Breast epithelium (tissue), 3 donors: ENCODE results near the gene PLTP.

Source experiments
- POLR2A ChIP-seq: fragments of 450-650 bp; IDR thresholded peaks from one replicate; pipeline ENCODE4 v1.6.1; 2016; ENCODE audit warnings: antibody characterized with exemption, mild to moderate bottlenecking, moderate library complexity
- POLR2AphosphoS5 ChIP-seq, 3 donors: sonication (generic); formaldehyde crosslinking; IDR thresholded peaks; one replicate each; pipeline ENCODE4 v1.6.1; 2017; ENCODE audit warnings: antibody characterized with exemption in 3 of 3
- TF ChIP-seq, protein P1 (sequence below), 3 donors: fragments of 450-650 bp; IDR thresholded peaks; one replicate each; pipeline ENCODE4 v1.5.1; 2016 to 2017; ENCODE audit warnings: antibody characterized with exemption in 3 of 3, mild to moderate bottlenecking in 3 of 3, moderate library complexity in 3 of 3

DNA sequence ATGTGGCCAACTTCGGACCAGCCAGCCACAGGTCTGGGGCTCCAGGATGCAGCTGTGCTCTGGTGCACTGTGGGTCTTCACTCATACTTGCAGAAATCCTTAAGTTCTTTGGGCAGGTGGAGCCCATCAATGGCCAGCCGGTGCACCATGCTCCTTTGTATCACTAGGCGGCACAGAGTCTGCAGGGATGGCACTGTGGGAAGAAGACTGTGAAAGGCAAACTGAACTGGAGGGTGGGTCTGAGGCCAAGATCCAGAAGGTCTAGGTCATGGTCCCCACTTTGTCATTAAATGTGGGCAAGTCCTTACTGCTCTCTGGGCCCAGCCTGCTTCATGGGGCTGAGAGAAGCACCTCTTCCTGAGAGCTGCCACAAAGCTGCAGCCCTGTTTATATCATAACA is 23.3 kb downstream of the PLTP start:
- TF ChIP-seq, protein P1, sequence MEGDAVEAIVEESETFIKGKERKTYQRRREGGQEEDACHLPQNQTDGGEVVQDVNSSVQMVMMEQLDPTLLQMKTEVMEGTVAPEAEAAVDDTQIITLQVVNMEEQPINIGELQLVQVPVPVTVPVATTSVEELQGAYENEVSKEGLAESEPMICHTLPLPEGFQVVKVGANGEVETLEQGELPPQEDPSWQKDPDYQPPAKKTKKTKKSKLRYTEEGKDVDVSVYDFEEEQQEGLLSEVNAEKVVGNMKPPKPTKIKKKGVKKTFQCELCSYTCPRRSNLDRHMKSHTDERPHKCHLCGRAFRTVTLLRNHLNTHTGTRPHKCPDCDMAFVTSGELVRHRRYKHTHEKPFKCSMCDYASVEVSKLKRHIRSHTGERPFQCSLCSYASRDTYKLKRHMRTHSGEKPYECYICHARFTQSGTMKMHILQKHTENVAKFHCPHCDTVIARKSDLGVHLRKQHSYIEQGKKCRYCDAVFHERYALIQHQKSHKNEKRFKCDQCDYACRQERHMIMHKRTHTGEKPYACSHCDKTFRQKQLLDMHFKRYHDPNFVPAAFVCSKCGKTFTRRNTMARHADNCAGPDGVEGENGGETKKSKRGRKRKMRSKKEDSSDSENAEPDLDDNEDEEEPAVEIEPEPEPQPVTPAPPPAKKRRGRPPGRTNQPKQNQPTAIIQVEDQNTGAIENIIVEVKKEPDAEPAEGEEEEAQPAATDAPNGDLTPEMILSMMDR (IDR thresholded peaks at IDR 0.05) = no peak
- TF ChIP-seq POLR2A (no peak), POLR2AphosphoS5 (IDR thresholded peaks at IDR 0.05) (no peak)
